Glomerular visceral epithelial cell (primary cell): Measurements from ENCODE around the gene MAP6D1.

Experiments
- DNase-seq: peaks from one replicate; pipeline ENCODE4 v3.0.0-alpha.2; 2016; ENCODE audit errors: extremely low spot score

The MAP6D1 gene

GRCh38 chr3:183823963-183824362, 1.4 kb downstream of the MAP6D1 start:
- no peak for DNase-seq

DNA sequence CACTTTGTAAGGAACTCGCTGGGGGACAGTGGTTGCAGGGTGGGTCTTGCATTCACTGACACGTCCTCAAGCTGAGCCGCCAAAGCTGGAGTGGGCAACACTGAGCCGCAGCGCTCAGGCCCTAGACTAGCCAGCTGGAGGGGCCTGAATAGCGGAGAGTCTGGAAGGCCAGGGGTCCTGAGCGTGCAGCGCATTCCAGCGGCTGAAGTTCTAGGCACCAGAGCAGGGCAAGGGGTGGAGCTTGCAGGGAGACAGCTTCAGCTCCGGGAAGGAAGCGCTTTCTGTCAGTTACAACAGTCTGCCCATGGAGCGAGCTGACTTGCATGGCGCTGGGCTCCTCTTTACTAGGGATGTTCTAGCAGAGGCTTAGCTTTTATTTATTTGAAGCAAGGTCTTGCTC, 2.7 kb downstream of the MAP6D1 start:
- no peak for DNase-seq

DNA sequence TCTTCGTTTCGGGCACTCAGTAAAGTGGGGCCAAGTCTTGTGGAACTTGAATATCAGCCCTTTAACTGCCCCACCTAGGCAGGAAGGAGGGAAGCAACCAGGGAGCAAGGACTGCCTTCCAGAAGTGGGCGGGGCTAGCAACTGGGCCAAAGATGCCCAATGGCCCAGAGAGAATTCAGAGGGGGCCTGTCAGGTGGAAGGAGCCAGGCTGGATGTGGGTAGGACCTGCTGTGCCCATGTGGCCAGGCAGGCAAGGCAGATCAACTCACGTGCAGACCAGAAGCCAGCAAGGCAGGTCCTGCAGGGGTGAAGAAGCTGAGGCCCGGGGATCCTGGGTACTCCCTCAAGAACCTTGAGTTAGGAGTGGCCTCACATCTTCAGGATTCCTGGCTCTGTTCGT, 5.5 kb downstream of the MAP6D1 start:
- DNase-seq, result no peak

DNA sequence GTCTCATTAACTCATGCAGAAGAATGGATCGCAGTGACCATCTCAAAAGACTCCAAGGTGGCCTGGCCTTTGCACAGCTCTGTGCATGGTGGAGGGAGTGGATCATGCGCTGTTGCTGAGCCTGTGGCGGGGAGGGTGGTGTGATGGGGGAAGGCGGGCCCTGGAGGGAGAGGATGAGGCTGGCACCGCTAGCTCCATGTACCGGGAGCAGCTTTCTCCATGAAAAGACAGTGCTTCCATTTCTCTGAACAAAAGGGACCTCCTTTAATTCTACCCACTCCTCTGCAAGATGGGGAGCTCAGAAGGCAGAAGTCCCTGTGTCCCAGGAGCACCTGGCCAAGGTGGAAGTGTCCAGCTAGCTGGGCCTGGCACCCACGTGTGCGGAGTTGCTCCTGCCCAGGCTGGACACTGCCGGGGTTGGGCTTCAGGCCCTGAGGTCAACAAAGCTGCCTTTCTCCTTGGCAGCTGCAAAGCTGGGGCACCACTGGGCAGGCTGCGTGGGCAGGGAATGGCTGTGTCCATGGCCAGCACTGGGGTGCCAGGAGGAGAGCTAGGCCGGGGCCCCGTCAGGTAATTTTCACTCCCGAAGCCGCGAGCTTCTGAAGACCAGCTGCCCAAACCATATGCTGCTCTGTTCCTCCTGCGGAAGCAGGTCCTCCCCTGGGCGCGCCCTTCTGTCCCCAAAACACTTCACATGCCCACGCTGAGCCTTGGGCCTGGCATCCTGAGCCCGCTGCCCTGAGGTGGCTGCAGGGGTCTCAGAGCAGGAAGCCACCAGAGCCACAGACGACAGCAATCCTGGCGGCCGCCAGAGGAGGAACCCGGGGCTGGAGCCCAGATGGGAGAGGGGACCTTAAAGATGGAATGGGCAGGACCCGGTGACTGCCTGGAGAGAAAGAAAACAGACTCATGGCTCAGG, 6.4 kb downstream of the MAP6D1 start:
- DNase-seq, result no peak

- no peak for DNase-seq
These were observed 7.2 kb downstream of the MAP6D1 start for GRCh38 chr3:183818041-183818620.

DNA sequence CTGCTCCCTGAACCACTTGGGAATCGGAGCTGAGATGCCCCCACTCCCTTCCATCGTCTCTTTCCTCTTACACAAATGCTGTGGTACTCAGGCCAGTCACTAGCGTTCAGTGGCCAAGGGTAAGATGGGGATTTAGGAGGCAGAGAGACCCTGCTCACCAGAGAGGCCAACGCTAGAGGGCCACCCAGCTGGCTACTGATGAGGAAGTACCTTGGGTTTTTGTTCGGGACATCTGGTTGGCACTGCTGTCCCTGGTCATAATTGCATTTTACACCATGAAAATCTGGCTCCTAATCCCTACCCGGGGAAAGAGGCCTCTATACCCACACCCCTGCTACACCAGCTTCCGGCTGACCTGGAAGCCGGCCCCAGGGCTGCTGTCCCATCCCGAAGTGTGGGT, 7.7 kb downstream of the MAP6D1 start:
- no peak for DNase-seq

DNA sequence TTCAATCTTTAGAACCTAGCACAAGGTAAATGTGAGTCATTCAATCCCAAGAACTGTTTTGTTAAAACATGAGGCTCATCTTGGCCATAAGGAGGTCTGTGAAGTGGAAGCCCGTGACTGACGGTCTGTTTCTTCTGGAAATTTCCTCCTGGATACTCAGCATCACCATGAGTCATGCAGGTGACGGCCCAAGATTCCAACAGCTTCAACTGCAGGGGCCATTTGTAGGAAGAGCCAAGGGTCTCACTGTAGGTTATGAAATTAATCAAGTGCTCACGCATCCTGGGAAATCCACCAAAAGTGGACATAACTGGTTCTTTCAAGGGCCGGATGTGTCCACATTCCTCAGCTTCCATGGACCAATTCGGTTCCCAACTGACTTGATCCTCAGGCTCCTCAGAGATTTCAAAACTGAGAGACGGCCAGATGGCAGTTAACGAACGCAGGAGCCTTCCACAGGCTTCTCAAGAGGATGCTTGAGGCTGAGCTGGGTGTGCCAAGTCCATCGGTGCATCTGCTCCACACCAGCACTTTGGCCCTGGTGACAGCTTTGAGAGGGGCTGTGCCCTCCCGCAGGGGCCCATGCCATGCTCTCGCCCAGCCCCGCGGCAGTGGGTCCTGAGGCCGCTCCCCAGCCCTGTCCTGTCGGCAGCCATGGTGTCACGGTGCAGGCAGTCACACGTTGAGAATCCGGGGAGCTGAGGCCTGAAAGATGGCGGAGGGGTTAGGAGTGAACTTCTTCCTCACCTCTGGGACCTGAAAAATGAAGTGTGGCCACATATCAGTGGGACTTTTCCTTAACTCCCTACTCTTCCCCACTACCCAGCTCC, 8.5 kb downstream of the MAP6D1 start:
- no peak for DNase-seq

- DNase-seq, result no peak
These were observed 9.4 kb downstream of the MAP6D1 start for GRCh38 chr3:183815951-183816475.

DNA sequence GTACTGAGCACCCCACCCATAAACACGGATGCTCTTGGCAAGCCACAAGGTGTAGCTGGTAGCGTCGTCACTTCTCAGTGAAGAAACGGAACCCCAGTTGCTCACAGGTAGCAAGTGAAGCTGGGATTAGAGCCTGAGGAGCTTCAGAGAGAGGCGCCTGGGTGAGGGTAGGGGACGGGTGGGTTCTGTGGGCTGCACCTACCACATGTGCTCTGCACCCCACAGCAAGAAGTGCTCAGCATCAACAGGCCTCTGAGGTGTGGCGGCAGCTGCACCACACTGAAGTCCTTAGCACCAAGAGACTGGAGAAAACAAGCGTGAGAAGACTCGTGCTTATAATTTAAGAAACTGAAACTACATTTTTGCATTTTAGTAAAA, 9.8 kb downstream of the MAP6D1 start:
- no peak for DNase-seq

- no peak for DNase-seq
These were observed 11.1 kb downstream of the MAP6D1 start for GRCh38 chr3:183814240-183814639.

DNA sequence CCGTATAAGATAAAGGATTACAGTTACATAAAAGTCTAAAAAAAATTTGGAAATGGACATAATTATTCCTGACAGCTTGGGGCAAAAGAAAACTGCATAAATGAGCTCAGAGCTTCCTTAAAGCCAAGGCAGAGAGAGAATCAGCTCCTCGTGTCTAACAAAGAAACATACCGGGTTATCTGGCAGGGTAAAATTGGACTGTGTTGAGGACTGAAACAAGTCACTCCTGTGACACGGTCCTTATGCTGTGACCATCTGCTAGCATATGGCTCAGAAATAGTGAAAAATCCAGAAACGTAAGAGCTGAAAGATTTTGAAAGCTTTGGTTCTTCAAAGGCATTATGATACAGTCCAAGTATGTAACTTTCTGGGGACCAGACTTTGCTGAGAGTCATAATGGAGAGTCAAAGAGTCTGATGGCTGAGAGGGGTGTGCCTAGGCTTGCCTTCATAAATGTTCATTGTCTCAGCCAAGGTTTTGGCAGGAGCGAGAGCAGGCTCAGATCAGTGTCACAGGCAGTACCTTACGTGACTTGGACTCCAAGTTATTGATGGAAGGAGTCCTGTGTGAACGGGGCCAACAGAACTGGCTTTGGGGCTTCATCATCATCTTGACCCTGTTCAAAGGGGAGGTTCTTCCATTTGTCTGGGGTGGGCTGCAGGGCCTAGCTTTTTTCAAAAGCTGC, 12.5 kb downstream of the MAP6D1 start:
- no peak for DNase-seq

DNA sequence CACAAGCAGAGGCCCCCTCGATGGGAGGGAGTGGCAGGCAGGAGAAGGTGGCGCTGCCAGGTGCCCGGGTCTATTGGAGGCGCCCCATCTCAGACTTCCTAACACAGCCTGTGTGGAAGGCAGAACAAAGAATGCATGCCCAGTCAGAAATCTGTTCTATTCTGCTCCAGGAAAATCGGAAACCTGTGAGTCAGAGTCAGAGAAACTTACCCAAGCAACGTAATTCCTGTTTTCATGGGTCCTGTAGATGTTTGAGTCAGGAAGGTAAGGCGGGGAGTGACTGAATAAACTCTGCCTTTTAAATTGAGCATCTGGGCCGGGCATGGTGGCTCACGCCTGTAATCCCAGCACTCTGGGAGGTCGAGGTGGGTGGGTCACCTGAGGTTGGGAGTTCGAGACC, 13.7 kb downstream of the MAP6D1 start:
- DNase-seq, result no peak

- no peak for DNase-seq
These were observed 14.5 kb downstream of the MAP6D1 start for GRCh38 chr3:183810643-183811594.

DNA sequence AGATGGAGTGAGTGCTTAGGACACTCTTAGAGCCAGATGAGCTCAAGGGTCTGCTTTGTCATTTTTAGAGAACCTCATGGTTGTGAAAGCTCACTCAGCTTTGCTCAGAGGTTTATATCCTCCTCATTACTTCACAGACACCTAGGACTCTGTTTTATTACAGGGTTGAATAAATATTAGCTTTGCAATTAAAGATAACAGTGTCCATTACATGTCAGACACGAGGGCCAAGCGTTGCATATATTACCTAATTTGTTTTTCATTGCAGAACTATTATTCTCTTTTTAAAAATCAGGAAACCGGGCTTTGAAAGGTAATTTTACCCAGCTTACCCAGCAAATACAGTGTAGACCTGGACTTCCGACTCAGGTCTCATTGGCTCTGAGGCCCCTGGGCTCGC, 16.1 kb downstream of the MAP6D1 start:
- DNase-seq, result no peak

DNA sequence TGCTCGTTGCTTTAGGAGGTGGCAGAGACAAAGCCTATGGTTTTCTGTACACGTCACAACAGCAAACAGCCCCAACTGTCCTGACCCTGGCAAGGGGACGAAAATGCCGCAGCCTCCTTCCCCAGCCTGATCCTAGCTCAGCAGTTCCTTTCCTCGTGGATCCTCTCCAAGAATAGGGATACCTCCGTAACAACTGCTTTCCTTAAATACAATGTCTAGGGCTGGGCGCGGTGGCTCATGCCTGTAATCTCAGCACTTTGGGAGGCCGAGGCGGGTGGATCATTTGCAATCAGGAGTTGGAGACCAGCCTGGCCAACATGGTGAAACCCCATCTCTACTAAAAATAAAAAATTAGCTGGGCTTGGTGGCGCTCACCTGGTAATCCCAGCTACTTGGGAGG, 17.0 kb downstream of the MAP6D1 start:
- DNase-seq, result no peak

GRCh38 chr3:183807881-183808280, 17.5 kb downstream of the MAP6D1 start:
- no peak for DNase-seq

DNA sequence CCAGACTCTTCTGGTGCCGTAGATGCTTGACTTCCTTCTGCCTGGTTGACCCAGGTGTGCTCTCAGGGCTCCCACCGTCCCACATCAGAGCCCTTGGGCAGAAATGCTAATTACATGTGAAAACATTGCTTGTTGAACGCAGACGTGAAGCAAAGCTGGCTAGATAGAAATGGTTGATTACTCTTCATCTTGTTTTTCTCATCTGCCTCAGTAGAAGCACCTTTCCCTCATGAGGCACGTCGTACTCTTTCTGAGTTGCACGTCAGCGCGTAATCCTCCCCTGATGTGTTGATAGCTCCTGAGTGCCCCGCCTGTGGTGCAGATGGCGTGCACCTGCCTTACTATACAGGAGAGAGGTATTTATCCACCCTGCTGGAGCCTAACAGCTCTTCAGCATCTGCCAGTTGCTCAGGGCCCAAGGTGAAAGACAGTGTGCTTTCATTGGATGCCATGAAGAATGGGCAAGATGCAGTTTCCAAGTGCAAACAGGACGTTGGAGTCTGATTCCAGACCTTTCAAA, 18.1 kb downstream of the MAP6D1 start:
- DNase-seq, result no peak

GRCh38 chr3:183802989-183803388, 22.4 kb downstream of the MAP6D1 start:
- no peak for DNase-seq

- no peak for DNase-seq
These were observed 23.8 kb downstream of the MAP6D1 start for GRCh38 chr3:183801601-183802000.

DNA sequence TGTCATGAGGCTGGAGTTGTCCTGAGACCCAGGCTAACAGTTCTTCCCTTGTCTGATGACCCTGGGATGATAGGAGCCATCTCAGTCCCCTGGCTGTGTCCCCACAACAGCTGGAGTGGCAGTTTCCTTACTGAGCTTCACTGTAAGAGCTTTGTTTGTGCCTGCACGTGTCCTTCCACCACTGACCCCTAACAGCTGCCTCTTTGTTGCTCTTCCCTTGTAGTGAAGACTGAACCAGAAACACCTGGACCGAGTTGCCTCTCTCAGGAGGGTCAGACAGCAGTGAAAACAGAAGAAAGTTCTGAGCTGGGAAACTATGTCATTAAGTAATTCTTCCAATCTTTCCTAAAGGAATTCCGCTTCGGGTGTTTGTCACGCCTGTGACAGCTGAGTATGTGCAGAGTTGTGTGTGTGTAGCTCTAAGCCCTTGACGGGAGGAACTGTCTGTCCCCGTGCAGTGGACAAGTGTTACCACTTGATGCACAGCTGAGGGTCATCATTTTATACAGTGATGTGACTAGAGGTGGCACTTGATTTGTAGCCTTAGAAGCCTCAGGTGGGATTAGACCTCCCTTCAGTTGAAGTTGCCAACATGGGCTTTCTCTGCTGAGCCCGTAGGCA, 25.0 kb downstream of the MAP6D1 start:
- no peak for DNase-seq
